ENCODE data around the gene MRPL14. TPM values are rescaled to one million over a fixed set of nuclear protein-coding genes. Genes with fewer than 3 reads are reported as not detected.

The MRPL14 gene
- total and polyA plus RNA-seq, 9 of the 15 experiments (the other 6 are each of a cell fraction or from before 2014, with no cell fraction given) = 126 to 424 (median 165) TPM

GRCh38 chr6:44126320-44127149, 717 bp downstream of the MRPL14 start (continued):
- TF ChIP-seq ZBTB11 (CRISPR knock-in tag; IDR thresholded peaks at IDR 0.05) (no peak), NR2F6 (CRISPR knock-in tag; IDR thresholded peaks at IDR 0.05) (no peak), MNT (conservative IDR thresholded peaks at IDR 0.05) (peak in 1 of 2 experiments; percentile 50; a peak in 2 of 4 replicates), ZMIZ1 (IDR thresholded peaks at IDR 0.05; ENCODE audit: low read depth in 2 of 2, low read length in 2 of 2) (no peak), RBBP5 (IDR thresholded peaks at IDR 0.05; ENCODE audit: borderline replicate concordance, insufficient read depth, low read length, poor library complexity, severe bottlenecking) (peak; percentile 70), SMC3 (conservative IDR thresholded peaks at IDR 0.05; ENCODE audit: insufficient read depth, low read depth, low read length) (no peak), SUPT5H (IDR thresholded peaks at IDR 0.05) (0 out of 2 replicates have a peak, but pooled peaks have one; percentile 3), YY1 (IDR thresholded peaks at IDR 0.05; ENCODE audit: borderline replicate concordance in 1 of 3, control insufficient read depth in 1 of 3, extremely low read depth in 1 of 3, insufficient read depth in 3 of 3, insufficient read length in 1 of 3, insufficient replicate concordance in 2 of 3, low read depth in 1 of 3, low read length in 2 of 3) (peak in 1 of 3 experiments; percentile 10), NCOA4 (IDR thresholded peaks at IDR 0.05; ENCODE audit: partially characterized antibody) (no peak), FOS (IDR thresholded peaks at IDR 0.05; ENCODE audit: extremely low read depth, insufficient read length) (no peak), TEAD2 (tag; IDR thresholded peaks at IDR 0.05) (no peak), ZNF639 (CRISPR knock-in tag; conservative IDR thresholded peaks at IDR 0.05 in 1 of 2, IDR thresholded peaks at IDR 0.05 in 1 of 2) (no peak; a peak in 1 of 4 replicates), HMG20A (CRISPR knock-in tag; conservative IDR thresholded peaks at IDR 0.05) (no peak)

All from K562 (cell line).